Stimulated activated CD8-positive, alpha-beta memory T cell treated with anti-CD3 and anti-CD28 coated beads, Interleukin-12 subunit alpha, Interleukin-12 subunit beta, amount 100 ng/mL, for 24 hours (primary cell): ENCODE results near the gene MAPK8IP1.

ENCODE experiments used
- DNase-seq: peaks from one replicate; pipeline ENCODE4 v3.0.0-alpha.2; 2020; ENCODE audit errors: extremely low read depth

The MAPK8IP1 gene

DNA sequence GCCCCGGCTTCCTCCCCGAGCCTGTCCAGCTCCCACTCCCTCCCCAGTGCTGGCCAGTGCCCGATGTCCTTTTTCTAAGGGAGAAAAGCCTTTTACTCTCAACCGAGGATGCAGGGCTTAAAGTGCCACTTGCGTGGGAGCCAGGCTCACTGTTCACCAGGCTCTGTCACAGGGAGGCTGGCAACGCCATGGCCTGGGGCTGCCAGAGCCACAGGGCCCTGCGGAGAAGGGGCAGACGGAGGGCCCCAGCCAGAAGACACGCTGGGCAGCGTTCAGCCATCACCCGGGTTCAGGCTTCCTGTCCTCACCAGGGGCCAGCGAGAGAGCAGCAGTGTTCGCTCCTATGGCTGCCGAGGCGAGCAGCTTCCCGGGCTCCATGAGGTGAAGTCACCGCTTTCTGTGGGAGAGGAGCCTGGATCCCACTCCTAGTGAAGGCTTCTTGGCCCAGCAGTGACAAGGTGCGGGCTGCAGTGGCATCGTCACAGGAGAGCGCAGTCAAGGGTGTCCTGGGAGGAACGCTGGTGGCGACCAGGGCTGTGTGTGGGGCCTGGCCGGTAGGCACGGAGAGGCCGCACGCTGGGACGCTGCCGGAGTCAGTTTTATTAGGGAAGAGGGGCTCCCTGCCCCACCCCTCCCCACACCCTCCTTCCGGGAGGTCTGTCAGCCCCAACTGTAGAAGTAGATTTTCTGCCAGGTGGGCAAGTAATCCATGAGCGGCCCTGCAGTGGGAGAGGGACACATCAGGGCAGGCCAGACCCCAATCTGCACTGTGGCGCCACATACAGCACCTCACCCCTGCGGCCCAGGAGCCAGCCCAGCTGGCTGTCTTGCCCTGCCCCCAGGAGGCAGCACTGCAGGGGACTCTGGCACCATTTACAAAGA lies 24.4 kb downstream of the MAPK8IP1 start:
- no peak for DNase-seq

DNA sequence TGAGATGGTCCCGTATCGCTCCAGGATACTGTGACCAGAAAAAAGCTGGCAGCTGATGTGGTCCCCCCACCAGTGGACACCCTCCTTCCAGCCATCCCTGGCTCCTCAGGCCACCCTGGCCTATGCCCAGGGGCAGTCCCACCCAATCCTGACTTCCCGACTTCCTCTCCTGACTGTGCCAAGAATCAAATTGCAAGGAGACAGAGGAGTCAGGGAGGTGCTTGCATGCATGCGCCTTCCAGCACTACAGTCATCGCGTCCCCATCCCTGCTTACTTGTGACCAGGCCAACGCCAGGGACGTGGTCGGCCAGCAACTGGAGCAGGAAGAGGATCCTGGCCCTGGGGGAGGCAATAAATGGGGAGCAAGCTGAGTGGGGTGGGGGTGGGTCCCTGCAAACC lies 25.2 kb downstream of the MAPK8IP1 start:
- DNase-seq, result no peak

DNA sequence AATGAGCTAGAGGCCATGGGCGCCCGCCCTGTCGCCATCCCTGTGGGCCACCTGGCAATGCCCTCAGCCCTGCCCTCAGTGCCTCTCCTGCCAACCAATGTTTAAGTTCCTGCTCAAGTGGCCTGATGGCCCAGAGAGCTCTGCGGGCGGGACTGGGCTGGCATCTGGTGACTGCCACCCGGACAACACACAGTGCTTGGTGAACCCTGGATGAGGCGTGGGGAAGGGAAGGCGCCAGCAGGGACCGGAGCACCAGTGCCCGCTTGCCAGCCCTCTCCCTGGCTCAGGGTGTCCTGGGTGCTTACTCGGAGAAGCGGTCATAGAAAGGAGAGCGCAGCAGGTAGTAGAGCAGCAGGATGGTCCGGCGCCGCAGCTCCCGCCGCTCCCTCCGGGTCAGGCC lies 28.1 kb downstream of the MAPK8IP1 start:
- no peak for DNase-seq

DNA sequence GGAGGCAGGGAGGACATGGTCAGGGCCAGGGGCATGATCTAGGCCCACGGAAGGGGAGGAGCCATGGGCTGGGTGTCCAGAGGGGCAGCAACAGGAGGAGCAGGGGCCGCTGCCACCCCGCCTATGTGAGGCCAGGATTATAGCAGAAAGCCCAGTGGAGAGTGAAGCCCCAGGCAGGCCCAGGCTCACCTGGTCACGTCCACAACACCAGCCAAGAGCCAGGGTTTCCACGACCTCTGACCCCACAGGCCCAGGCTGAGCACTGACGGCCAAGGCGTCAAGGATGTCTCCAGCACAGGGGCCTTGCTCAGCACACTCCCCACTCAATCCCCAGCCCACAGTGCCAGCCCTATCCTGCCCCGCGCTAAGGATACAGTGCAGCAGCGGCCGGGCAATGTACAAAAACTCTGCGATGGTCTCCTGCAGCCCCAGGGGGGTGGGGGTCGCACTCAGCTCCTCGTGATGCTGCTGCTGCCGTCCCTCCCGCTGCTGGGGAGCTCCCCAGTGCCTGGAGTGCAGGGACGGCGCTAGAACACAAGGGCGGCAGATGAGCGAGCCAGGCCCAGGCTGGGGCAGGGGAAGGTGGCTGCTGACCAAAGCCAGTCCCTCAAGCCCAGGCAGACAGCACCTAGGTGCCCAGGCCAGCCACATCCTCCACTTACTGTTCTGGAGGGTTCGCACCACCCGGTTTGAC lies 28.6 kb downstream of the MAPK8IP1 start:
- DNase-seq, result no peak

DNA sequence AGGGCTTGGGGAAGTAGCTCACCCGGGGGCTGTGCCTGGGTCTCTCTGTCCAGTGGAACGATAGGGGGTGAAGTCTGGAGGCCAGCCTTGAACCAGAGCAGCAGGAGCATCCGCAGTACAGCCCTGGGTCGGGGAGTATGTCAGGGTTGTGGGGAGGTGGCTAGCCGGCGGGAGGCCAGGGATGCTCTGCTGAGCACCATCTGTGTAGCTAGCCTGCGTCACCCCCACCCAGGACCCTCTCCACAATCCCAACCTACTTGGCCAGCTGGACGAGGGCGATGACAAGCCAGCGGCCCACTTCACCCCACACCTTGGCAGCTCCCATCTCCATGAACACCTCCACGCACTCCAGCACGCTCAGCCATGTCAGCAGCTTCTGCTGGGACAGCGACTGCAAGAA lies 30.0 kb downstream of the MAPK8IP1 start:
- DNase-seq, result no peak

DNA sequence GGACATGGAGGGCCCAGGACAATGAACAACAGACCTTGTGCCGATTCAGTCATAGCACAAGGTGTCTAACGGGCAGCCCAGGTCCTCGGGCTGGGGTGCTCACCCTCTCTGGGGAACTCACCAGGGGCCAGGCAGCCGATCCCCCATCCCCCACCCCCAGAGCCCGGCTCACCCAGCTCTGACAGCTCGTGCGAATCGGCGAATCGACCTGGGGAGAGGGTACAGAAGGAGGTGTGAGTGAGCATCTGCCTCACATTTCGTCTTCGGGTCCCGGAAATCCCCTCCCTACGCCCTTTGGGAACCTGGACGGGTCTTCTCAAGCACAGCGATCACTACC lies 31.8 kb downstream of the MAPK8IP1 start:
- DNase-seq, result no peak

DNA sequence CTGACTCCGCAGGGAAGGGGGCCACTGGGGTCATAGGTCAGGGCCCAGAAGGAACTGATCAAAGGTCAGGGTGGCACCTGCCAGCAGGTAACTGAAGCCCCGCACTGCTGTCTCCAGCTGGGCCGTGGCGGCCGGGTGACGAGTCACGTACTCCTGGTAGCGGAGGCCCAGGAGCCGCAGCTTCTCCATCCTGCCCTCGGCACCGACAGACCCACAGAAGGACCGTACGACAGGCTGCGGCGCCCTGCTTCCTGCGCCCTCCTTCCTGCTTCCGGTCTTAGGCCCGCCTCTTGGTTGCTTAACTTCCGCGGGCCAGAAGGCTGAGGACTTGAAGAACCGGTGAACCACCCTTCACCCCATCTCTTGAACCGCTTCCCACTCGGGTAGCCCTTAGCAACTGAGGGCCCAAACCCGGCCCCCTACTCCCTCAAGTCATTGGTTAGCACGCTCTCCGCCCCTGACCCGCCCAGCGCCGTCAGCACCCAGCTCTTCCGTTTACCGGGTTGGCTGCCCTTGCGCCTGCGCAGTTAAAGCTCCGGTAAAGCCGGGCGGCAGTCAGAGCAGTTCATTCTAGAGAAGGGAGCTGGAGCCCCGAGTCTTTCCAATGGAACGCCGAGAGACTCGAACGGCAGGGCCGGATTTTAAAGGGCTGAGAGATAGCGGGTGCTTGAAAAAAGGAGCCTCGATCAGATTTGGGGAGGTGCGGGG lies 32.3 kb downstream of the MAPK8IP1 start, which contains the start of gene PEX16:
Gene PEX16 (minus strand): TSS at position 255 of the 708 bp plus-strand sequence. CDS start 66 bp downstream, at position 189.
- peak; percentile 89 for DNase-seq

DNA sequence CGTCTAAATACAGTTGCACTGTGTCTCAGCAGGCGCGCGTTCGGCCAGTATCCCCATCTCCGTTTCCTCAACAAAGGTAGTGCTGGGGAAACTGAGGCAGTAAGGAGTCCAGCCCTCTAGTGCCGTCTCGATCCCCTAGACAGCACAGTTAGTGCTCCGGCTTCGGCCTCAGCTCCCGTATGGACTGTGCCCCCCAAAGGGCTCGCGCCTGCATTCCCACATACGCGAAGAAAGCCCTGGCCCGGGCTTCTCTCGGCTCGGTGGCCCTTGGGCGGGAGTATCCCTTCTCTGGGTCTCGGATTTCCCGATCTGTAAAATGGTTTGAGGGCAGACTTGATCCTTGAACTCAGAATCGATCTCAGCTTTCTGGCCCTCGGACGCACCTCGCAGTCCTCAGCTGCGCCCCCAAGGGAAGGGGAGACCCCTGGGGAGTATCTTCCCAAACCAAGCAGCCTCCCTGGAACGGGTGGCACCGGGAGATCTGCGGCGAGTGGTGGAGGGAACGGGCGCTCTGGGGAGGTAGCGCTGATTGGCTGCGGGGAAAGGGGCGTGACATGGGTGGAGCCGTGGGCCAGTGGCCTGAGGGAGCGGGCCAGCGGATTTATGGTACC lies 33.0 kb downstream of the MAPK8IP1 start:
- peak; percentile 38 for DNase-seq

DNA sequence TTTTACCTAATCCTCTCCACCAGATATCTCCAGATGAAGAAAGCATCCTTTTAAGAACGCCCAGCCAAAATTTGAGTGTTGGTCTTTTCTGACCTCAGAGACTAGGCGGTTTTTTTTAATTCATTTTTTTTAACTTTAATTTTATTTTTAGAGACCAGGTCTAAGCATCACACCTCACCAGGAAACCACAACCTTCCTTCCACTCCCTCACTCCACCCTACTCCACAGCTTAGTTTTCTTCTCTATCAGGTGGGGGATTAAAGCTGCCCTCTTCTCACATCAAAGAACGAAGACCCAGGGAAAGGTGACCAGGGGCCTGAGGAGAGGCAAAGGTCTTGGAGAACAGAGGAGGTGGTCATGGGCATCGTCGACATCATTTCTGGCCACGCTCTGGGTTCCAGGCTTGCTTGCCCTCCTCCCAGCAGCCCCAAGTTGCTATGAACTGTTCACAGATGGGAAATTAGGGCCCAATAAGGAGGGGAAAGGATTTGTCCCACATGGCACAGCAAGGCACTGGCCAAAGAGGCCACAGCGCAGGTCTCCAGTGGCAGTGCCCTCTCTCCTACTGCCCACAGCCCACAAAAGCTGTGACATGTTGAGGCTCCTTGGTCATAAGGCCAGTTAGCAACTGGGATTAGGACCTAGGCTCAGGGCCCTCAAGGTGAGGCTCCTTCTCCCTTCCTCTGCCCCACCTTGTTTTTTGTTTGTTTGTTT lies 33.7 kb downstream of the MAPK8IP1 start:
- DNase-seq, result no peak

DNA sequence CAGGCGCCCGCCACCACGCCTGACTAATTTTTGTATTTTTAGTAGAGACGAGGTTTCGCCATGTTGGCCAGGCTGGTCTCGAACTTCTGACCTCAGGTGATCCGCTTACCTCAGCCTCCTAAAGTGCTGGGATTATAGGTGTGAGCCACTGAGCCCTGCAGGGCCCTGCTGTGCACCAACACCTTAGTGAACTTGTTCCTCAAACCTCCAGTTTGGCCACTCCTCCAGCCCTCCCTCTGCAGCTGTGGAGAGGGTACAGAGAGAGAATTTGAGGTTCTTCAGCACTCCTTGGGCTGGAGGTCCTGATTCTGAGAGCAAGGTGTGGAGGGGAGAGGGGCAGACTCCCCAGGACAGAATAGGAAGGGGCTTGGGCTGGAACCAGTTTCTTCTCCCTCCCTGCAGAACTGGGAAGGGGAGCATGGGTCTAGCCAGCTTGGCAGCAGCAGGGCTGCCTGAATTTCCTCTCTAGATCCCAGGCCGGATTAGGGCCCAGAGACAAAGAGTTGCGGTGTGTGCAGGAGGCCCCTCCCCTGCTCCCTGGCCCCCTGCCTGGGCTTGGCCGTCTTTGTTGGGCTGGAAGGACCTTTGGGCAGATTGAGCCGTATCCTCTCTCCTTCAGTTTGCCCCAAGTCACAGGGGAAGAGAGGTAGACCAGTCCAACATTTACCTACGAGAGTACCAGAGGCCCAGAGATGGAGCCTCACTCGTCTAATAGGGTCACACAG lies 34.5 kb downstream of the MAPK8IP1 start:
- no peak for DNase-seq

DNA sequence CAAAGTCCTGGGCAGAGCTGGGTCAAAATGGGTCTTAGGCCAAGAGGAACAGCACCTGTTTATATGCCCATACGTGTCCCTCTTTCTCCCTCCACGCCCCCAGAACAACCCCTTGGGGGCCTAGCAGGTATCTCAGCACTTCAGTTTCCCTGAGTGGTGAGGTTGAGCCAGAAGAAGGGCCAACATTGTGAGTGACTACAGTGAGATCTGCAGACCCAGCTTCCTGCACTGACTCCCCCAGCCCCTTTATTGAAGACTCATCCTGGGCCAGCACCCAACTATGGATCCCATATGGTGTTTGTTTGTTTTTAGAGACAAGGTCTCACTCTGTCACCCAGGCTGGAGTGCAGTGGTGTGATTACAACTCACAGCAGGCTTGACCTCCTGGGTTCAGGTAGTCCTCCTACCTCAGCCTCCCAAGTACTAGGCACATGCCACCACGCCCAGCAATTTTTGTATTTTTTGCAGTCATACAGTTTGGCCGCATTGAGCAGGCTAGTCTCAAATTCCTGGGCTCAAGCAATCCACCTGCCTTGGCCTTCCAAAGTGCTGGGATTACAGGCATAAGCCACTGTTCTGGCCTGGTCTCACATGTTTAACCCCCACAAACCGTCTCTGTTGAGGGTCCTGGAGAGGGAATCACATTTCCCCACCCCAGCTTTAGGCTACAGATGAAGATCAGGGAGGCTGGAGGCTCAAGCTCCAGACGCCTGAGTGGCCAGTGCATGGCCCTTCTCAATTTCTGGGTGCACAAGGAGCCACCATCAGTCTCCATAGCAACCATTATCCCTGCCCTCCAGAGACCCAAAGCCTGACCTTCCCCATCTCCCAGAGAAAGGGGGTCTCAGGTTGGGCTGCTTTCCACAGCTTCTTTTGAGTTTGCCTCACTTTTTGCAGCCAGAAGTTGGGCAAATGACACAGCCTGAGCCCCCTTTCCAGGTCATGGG lies 35.4 kb downstream of the MAPK8IP1 start:
- DNase-seq, result no peak

DNA sequence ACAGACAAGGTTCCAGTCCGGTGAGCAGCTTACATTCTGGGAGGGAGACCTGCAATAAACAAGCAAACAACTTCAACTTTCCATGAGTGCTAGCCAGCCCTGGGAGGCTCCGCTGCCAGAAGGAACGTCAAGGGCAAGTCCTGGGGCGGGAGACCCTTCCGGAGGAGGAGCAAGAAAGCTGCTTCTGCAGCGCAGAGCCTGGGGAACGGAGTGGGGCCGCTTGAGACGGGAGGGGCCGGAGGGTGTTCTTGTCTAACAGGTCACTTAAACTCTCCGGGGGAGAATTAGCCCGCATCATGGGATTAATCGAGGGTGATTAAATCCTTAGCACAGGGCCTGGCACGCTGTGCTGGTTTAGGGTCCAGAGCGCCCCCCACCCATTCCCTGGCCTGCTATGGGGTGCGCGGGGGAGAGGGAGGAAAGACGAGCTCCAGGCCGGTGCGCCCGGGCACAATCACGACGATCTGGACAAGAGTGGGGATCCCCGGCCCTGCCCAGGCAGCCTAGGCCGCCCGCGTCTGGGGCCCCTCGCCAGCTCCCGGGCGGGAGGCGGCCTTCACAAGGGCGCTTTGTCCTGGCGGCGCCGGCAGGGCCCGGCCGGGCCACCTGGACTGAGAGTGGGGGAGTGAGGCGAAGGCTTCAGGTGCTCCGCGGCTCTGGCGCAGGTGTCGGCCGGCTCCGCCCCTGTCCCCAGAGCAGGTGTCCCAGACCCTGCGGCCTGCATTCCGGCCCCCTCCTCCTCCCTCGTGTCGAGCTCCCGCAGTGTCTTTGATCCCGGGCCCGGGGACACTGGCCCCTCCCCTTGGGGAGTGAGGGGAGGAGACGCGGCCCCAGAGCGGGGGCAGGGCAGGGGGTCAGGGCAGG lies 36.3 kb downstream of the MAPK8IP1 start:
- DNase-seq, result no peak

DNA sequence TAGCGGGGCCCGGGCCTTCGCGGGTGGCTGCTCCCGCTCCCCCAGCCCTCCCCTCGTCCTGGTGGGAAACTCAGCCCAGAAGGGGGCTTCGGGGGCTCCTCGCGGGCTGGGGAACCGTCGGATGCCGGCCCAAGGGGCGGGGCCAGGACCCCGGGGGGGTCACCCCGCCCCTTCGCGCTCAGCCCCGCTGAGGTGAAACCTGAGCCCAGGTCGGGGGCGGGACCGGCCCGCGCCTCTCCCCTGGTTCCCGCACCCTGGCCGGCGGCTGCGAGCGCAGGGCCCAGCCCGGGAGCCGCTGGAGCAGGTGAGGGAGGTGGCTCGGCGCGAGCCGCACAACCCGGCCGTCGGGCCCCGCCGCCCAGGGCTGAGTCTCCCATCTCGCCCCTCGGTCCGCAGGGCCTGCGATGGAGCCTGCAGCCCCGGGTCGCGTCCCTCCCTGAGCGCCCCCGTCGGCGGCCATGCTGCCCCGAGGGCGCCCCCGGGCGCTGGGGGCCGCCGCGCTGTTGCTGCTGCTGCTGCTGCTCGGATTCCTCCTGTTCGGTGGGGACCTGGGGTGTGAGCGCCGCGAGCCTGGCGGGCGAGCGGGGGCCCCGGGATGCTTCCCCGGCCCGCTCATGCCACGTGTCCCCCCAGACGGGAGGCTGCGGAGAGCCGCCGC lies 37.1 kb downstream of the MAPK8IP1 start, which contains the start of gene LARGE2:
Gene LARGE2 (plus strand): TSS at position 232 of the 658 bp plus-strand sequence. CDS start 227 bp downstream, at position 459.
- no peak for DNase-seq

DNA sequence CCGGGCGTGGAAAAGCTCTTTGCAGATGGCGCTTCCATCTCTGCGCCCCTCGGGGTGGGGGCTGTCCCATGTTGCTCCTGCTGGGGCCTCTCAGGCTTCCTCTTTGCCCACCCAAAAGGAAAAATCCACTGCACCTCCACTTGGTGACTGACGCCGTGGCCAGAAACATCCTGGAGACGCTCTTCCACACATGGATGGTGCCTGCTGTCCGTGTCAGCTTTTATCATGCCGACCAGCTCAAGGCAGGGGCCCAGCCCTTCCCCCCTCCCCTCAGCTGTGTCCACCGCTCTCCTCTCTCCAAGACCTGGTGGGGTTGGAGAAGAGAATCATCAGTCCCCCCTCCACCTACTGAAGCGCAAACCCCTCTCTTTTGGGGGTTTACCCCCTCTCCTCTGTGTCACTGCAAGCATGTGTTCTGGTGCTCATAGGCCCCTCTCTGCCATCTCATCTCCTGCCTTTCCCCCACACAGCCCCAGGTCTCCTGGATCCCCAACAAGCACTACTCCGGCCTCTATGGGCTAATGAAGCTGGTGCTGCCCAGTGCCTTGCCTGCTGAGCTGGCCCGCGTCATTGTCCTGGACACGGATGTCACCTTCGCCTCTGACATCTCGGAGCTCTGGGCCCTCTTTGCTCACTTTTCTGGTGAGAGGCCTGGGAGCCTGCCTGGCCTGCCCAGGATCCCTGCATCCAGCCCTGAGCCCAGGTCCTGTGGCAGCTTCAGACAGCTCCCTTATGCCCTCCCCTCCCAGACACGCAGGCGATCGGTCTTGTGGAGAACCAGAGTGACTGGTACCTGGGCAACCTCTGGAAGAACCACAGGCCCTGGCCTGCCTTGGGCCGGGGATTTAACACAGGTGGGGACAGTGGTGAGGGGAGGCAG lies 38.8 kb downstream of the MAPK8IP1 start:
- DNase-seq, result no peak

DNA sequence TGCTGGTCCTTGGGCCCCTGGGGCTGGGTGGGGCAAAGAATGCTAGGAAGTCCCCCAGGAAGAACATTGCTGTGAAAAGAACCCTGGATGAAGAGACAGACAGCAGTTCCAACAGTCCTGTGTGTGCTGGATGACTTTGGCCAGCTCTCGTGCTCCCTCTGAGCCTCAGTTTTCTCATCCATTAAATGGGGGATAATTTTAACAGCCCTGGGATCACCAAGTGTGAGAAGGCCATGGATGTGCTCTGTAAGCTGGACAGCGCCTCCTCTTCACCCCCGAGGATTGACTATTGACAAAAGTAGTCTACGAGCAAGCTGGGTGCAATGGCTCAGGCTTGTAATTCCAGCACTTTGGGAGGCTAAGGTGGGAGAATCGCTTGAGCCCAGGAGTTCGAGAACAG lies 39.5 kb downstream of the MAPK8IP1 start:
- DNase-seq, result no peak

DNA sequence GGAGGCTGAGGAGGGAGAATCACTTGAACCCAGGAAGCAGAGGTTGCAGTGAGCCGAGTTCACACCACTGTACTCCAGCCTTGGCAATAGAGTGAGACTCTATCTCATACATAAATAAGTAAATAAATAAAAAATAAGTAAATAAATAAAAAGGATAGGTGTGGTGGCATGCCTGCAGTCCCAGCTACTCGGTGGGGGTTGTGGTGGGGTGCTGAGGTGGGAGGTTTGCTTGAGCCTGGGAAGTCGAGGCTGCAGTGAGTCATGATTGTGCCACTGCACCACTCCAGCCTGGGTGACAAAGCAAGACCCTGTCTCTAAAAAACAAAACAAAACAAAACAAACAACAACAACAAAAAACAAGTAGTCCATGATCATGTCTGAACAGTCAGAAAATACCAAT lies 40.1 kb downstream of the MAPK8IP1 start:
- DNase-seq, result no peak

DNA sequence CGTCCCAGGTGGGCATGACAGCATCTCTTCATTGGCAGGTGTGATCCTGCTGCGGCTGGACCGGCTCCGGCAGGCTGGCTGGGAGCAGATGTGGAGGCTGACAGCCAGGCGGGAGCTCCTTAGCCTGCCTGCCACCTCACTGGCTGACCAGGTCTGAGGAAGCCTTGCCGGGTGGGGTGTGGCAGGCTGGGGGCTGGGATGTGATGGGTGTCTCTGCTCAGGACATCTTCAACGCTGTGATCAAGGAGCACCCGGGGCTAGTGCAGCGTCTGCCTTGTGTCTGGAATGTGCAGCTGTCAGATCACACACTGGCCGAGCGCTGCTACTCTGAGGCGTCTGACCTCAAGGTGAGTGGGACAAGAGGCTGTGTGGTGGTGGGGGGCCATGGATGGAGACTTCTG lies 40.5 kb downstream of the MAPK8IP1 start:
- no peak for DNase-seq
